ENCODE data around the gene BRD4. TPM values are rescaled to one million over a fixed set of nuclear protein-coding genes. Genes with fewer than 3 reads are reported as not detected.

Gene BRD4
- total and polyA plus RNA-seq, 10 of the 15 experiments (the other 5 are each of a cell fraction or from before 2014, with no cell fraction given): 5.3 to 84.4 (median 11.8) TPM

- no peak for DNase-seq (ENCODE audit: low read depth, low spot score)
- Histone ChIP-seq H3K4me3 (no peak overlapping the region), H3K4me1 (ENCODE audit: control insufficient read depth, insufficient read depth, low read length) (no peaks in the 10 kb centered on the region), H3K9me3 (replicated peaks; ENCODE audit: control insufficient read depth, insufficient read depth, low read length) (no peaks in the 10 kb centered on the region), H2AFZ (ENCODE audit: control insufficient read depth, low read depth, low read length) (no peak overlapping the region), H3K27ac (ENCODE audit: control insufficient read depth, insufficient read depth) (no peak overlapping the region), H3K79me2 (ENCODE audit: control insufficient read depth, insufficient read depth, low read length) (no peaks in the 10 kb centered on the region), H3K27me3 (replicated peaks in 1 of 2; ENCODE audit: control insufficient read depth in 2 of 2, insufficient read depth in 2 of 2, low read length in 1 of 2) (no peaks in the 10 kb centered on the region; a peak in 1 of 4 replicates), H3K4me2 (ENCODE audit: control insufficient read depth, insufficient read depth) (no peak overlapping the region), H3K9ac (ENCODE audit: control insufficient read depth, insufficient read depth, low read length) (no peak overlapping the region), H3K36me3 (ENCODE audit: control insufficient read depth in 2 of 2, insufficient read depth in 2 of 2, low read length in 1 of 2) (no peaks in the 10 kb centered on the region), H4K20me1 (ENCODE audit: control insufficient read depth, insufficient read depth) (no peaks in the 10 kb centered on the region)
- BruUV-seq (replicated peaks): no TSS peak
- ChIA-PET POLR2A (no interaction called here), CTCF (no interaction called here), RAD21 (ENCODE audit: unreplicated experiment) (no interaction called here), SMC1A (ENCODE audit: uncharacterized antibody, unreplicated experiment) (no interaction called here)
- intact Hi-C loops (cut with micrococcal nuclease; ENCODE audit: unreplicated experiment): no loop called here
- 53% methylated on average over 18 of the region's 18 CpGs for WGBS (ENCODE audit: insufficient coverage, insufficient replicate concordance, low lambda C conversion rate, missing lambda C conversion rate)
- ATAC-seq: no peak
- FAIRE-seq: no peak
- in situ Hi-C loops (cut with MboI): no loop called here
- TF ChIP-seq LARP7 (IDR thresholded peaks at IDR 0.05) (no peak), PRDM15 (CRISPR knock-in tag; IDR thresholded peaks at IDR 0.05) (no peak), EP300 (IDR thresholded peaks at IDR 0.05; ENCODE audit: borderline replicate concordance in 1 of 2, control insufficient read depth in 1 of 2, low read depth in 2 of 2, low read length in 2 of 2) (no peak), SUPT20H (IDR thresholded peaks at IDR 0.05; ENCODE audit: borderline replicate concordance, control insufficient read depth, low read depth, low read length) (no peak), HSF1 (IDR thresholded peaks at IDR 0.05; ENCODE audit: low read depth, low read length) (no peak), NFYB (IDR thresholded peaks at IDR 0.05; ENCODE audit: insufficient read depth, low read depth, low read length) (no peak), MTA2 (IDR thresholded peaks at IDR 0.05; ENCODE audit: low read depth) (no peak), ZBTB33 (IDR thresholded peaks at IDR 0.05) (no peak), ETV6 (conservative IDR thresholded peaks at IDR 0.05 in 1 of 2, IDR thresholded peaks at IDR 0.05 in 1 of 2; ENCODE audit: borderline replicate concordance in 1 of 2, low read depth in 1 of 2) (no peak), E4F1 (IDR thresholded peaks at IDR 0.05; ENCODE audit: borderline replicate concordance, partially characterized antibody) (no peak), EED (IDR thresholded peaks at IDR 0.05; ENCODE audit: low read depth) (no peak), ZBED1 (IDR thresholded peaks at IDR 0.05; ENCODE audit: borderline replicate concordance) (no peak), ATF7 (IDR thresholded peaks at IDR 0.05; ENCODE audit: low read depth) (no peak), NRF1 (conservative IDR thresholded peaks at IDR 0.05; ENCODE audit: low read depth, low read length) (no peak), POLR2A (IDR thresholded peaks at IDR 0.05; ENCODE audit: low read depth, low read length) (no peak), JUND (IDR thresholded peaks at IDR 0.05; ENCODE audit: low read depth, low read length) (no peak)
Measured at GRCh38 chr19:15191514-15191913, 140.8 kb downstream of the BRD4 start.
